Fibroblast of mammary gland (primary cell): Measurements from ENCODE around the gene EMP2.

Source experiments
- DNase-seq: peaks from one replicate; pipeline ENCODE4 v3.0.0-alpha.2; 2010; ENCODE audit warnings: low read depth
- H3K4me3 ChIP-seq: 2 replicates; pipeline ENCODE4 v1.5.1; 2011; ENCODE audit warnings: low read depth, mild to moderate bottlenecking, low read length, moderate library complexity; ENCODE audit not compliant: control insufficient read depth
- TF ChIP-seq, protein P1 (sequence below): conservative IDR thresholded peaks from 2 replicates; pipeline ENCODE4 v1.5.1; 2011; ENCODE audit warnings: low read depth, low read length, inconsistent platforms; ENCODE audit not compliant: control insufficient read depth, insufficient read depth

Gene EMP2

DNA sequence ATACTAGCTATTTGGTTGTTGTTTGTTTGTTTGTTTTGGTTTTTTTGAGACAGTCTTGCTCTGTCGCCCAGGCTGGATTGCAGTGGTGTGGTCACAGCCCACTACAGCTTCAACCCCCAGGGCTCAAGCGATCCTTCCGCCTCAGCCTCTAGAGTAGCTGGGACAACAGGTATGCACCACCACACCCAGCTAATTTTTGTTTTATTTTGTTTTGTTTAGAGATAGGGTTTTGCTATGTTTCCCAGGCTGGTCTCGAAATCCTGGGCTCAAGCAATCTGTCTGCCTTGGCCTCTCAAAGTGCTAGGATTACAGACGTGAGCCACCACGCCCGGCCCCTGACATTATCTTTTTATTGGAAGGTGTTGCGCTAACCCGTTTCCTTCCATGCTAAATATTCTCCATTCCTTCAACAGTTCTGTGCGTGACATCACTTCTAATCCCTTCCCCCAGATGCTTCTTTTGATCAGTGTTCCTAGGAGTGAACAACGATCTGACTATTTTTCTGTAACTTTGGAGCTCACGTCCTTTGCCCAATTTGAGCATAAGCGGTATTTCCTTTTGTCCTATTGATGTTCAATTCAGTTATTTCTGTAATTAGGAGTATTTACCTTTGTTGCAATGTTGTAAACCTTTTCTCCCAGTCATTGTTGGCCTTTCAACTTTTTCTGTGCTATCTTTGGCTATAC is 30.2 kb upstream of the EMP2 start:
- TF ChIP-seq, protein P1, sequence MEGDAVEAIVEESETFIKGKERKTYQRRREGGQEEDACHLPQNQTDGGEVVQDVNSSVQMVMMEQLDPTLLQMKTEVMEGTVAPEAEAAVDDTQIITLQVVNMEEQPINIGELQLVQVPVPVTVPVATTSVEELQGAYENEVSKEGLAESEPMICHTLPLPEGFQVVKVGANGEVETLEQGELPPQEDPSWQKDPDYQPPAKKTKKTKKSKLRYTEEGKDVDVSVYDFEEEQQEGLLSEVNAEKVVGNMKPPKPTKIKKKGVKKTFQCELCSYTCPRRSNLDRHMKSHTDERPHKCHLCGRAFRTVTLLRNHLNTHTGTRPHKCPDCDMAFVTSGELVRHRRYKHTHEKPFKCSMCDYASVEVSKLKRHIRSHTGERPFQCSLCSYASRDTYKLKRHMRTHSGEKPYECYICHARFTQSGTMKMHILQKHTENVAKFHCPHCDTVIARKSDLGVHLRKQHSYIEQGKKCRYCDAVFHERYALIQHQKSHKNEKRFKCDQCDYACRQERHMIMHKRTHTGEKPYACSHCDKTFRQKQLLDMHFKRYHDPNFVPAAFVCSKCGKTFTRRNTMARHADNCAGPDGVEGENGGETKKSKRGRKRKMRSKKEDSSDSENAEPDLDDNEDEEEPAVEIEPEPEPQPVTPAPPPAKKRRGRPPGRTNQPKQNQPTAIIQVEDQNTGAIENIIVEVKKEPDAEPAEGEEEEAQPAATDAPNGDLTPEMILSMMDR, result no peak
- H3K4me3 ChIP-seq, result no peak overlapping the region
- no peak for DNase-seq

DNA sequence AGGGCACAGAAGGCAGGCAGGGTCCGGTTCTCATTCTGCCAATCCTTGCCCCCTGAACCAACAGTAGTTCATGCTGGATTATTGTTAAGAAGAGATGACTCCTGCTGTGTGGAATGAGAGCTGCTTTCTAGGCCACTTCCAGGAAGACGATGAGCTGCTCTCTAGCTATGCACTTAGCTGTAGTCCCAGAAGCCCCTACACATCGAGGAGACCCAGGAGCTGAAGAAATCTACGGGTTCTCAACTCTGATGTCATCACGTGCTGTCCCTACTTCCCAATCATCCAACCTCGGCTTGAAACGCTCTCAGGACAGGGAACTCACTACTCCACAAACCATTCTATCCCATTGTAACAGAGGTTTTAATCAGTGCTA is 29.0 kb upstream of the EMP2 start:
- DNase-seq, result peak; percentile 82
- H3K4me3 ChIP-seq, result no peak overlapping the region
- TF ChIP-seq, protein P1, result no peak

DNA sequence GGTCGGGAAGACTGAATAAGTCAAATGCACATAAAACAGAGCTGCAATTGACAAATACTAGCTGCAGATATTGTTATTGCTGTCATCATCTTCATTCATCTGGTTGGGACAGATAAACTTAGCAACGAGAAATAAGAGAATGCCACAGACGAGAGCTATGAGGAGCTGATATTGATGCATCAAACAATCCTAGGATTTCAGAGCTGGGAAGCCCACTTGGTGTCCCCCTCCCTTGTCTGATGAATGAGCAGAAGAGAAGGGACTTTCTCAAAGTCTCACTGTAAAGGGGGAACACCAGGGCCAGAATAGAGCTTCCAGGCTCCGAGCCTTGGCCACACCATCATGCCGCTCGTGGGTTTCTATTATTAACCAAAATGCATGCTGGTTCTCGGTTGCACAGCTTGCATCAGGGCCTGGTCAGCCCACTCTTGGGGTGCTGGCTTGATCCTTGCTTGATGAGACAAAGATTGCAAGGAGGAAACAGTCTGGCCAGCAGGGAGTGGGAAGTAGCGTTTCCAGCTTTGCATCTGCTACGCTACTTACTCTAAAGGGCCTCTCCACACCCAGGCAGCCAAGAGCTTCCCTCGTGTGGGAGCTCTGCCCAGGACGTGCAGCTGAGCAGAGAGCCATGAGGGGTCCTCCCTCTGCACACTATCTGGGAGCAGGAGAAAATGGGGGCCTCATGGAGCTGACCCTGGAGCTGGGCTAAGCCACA is 28.4 kb upstream of the EMP2 start:
- TF ChIP-seq, protein P1, result no peak
- no peak overlapping the region for H3K4me3 ChIP-seq
- peak; percentile 40 for DNase-seq

DNA sequence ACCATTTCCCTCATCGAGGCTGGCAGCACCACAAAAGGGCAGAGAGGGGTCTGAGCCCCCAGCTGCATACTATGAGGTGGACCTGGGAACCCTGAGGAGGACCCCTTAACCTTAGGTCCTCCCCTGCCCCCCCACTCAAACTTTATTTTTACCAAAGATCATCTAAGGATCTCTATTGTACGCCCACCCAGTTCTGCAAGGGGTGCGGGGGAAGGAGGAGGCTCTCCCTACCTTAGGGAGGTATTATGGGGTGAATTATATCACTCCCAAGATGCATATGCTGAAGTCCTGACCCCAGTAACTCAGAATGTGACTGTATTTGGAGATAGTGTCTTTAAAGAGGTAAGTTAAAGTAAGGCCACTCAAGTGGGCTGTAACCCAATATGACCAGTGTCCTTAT is 26.8 kb upstream of the EMP2 start:
- TF ChIP-seq, protein P1, result no peak
- no peak for DNase-seq
- no peak overlapping the region for H3K4me3 ChIP-seq

DNA sequence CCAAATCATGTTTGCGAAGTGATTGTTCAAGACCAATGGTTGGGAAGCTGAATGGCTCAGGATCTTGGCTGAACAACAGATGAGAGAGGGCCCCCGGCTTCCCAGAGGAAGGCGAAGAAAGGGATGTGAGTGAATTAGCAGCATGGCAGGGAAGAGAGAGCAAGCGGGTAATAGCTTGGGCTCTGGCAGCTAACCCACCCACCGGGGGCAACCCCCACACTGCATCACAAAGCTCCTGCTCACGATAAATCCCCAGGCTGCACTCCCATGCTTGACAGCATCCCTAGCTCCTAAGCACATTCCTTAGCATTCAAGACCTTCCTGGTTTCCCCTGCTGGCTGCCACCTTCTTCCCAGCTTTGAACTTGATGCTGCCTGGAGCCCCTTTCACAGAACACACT is 26.2 kb upstream of the EMP2 start:
- no peak overlapping the region for H3K4me3 ChIP-seq
- DNase-seq, result no peak
- TF ChIP-seq, protein P1, result no peak

DNA sequence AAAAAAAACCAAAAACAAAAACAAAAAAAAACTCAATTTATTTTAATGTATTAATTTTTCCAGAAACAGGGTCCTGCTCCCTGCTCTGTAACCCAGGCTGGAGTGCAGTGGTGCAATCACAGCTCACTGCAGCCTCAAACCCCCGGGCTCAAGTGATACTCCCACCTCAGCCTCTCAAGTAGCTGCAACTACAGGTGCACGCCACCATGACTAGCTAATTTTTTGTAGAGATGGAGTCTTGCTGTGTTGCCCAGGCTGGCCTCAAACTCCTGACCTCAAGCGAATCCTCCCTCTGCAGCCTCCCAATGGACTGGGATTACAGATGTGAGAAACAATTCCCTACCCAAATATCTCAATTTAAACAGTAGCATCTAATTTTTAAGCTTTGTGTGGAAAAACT is 25.2 kb upstream of the EMP2 start:
- TF ChIP-seq, protein P1, result no peak
- no peak overlapping the region for H3K4me3 ChIP-seq
- DNase-seq, result no peak
